Measurements from ENCODE around the gene SHROOM3.

The SHROOM3 gene

DNA sequence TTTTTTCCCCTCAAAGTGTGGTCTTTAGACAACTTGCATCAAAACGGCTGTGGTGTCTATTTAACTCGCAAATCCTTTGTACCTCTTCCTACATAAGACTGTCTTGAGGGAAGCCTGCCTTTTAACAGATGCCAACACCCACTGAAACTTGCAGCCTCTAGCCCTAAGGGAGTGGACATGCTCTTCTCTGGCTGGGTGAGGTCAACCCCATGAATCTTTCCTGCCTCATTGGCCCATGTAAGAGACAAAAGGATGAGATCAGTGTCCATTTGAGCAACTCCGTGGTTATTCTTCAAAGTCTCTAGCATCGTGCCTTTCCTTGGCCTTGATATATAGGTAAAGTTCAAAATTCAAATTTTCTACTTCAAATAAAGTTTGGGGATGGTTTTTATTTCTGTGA is 134.7 kb downstream of the SHROOM3 start:
- DNase-seq (ENCODE audit: low spot score), result no peak

DNA sequence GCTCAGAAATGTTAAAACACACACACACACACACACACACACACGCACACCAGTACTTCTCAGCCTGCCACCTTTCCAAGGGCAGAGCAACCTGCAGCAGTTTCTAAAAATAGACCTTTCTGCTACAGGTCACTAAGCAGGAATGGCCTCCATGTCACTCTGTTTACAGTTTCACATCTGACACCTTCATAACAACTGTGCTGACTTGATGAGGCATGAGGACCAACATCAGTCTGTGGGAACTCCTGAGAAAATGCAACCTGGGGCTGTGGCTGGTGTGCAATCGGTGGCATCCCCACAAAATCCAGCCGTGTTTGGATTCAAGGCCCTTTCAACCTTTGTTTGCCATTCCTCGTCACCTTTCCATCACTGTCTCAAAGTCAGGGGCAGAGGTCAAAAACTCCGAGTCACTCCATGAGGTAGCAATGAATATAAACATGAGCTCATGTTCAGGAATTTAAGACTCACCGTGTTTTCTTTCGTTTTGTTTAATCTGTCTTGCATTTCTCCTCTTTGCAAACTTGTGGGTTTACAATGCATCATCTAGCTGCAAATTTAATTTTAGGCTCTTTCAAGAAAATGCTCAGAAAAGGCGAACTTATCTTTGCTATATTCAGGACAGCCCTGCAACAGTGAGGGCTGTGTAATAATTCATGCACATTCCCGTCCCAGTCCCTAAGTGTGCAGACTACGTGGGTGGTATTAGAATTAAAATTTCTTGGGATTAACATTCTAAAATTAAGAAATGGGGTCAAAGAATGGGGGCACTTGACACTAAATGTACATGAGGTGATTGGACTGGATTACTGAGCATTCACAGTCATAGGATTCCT is 135.3 kb downstream of the SHROOM3 start:
- DNase-seq (ENCODE audit: low spot score), result peak; percentile 43

DNA sequence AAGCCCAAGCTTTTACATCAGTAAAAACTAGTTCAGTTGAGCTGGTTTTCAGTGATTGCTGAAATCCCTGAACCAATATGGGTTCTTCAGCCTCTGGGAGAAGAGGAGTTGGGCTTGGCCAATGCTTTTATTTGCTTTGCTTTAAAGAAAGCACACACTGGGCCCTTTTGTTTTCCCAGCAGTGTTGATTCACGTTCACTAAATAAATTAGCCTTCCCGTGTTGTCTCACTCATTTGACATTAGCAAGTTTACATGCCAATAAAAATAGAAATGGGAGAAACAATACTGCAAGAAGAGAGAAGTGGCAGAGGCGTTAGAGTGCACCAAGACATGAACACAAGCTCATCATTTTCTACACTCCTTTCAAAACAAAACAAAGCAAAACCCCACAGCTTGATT is 136.2 kb downstream of the SHROOM3 start:
- no peak for DNase-seq (ENCODE audit: low spot score)

DNA sequence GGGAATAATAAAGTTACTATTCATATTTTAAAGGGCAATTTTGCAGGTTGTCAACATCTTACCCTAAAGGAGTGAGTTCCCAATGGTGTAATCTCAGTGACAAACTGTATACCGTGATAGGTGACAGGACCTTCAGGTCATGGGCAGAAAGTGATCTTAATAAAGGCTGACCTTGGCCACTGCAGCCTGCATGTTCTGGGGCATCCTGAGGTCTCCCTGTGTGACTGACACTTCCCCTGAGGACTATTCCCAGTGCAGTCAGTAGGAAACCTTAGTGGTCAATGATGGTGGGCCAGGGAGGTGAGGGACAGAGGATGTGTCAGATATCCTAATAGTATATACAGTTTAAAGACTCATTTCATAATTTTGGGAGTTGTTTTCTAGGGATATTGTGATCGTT is 137.2 kb downstream of the SHROOM3 start:
- no peak for DNase-seq (ENCODE audit: low spot score)

DNA sequence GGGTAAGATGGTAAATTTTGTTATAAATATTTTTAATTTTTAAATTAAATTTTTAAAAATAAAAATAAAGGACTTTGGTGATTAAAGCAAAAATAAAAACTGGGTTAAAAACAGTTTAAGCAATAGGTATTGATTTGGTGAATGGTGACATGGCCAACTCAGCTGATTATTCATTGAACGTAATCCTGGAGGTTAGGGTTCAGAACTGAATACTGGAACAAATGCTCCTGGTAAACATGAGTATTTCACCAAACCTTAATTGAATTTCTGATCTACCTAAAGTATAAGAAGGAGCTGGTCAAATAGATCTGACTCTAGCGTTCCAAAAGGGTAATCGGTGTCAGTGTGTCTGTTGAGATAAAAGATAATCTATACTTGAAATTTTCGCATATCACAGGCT is 141.8 kb downstream of the SHROOM3 start:
- DNase-seq (ENCODE audit: low spot score), result no peak

DNA sequence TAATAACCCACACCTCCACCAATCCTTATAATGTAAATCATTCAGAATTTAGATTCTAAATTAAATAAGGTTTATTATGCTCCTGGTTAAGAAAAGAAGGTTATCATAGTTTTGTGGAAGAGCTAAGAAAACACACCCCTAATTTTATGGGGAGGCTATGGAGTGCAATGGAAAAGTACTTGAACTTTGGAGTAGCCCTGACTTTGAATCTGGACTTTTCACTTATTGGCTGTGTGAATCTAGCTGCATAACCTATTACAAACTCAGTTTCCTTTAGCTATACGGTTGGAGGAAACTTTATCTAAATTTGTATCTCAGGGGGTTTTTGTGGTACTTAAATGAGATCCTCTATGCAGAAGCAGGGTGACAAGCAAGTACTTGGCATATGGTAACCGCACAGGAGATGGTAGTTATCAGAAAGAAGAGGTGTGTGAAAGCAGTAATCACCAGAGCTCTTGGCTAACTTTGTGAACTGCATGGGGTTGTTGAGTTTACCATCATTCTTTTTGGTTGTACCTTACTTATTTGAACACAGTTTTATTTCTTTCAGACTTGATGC is 143.1 kb downstream of the SHROOM3 start:
- no peak for DNase-seq (ENCODE audit: low spot score)

DNA sequence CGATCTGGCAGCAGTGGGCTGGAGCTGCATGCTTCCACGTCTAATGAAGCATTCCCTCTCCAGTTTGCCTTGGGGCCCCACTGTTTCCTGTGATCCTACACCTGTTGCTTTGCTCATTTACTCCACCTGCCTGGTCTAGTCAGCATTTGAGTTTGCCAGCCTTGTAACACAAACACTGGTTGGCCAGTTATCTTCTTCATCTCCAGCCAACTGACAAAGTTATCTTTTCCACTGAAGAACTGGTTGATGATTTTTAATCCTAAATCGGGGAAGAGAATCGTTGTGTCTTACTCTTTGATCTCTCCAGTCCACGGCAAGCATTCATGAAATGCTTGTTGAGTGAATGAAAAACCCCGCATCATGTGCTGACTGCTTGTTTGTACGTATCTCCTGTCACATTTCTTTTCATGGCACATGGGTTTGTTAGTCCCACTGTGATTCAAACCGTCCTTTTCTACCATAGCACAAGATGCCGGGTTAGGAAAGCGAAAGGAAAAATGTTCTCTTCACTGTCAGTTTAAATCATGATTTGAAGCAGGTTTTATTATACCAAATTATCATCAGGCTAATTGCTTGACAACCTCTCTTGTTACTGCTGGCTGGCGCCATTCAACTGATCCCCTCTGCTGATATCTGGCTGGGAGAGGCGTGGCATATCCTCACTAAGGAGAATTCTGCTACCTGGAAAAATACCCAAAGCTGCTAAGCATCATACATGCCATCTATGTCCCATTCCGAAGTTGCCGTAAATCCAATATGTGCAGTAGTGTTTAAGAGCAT is 144.8 kb downstream of the SHROOM3 start:
- no peak for DNase-seq (ENCODE audit: low spot score)

DNA sequence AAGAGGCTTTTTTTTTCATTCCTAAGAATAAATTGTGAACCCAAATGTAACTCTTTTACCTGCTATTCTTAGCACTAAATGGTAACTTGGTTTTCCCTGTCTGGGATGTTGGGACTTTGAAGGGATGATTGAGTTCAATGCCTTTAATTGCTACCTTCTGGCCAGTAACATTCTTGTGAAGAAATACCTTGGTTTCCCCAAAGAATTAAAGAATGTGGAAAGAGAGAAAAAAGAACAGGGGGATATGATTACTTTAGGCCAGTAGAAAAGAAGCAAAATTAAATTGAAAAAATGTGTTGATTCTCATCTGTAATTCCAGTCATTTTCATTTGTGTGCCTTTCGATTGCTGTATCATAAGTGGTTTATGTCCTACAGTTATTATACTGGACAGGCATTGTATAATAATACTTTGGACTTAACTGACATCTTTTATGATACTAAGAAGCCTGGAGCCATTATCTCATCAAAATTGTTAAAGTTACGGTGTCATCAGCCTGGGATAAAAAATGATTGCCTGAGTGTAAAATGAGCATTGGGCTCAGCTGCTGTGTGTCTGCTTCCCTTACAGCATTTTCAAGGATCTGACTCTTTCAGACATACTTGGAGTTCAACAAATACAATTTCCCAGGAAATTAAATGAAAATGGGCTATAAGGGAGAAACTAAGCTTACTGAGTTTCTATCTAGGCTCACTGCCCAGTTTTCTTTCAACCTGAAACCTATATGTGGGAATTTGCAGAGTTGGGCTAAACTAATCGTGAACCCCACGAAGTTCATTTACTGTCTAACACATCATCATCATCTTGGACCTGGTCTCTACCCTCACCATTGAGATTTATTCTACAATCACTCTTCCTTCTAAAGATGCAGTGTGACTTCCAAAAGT is 146.3 kb downstream of the SHROOM3 start:
- DNase-seq (ENCODE audit: low spot score), result no peak

DNA sequence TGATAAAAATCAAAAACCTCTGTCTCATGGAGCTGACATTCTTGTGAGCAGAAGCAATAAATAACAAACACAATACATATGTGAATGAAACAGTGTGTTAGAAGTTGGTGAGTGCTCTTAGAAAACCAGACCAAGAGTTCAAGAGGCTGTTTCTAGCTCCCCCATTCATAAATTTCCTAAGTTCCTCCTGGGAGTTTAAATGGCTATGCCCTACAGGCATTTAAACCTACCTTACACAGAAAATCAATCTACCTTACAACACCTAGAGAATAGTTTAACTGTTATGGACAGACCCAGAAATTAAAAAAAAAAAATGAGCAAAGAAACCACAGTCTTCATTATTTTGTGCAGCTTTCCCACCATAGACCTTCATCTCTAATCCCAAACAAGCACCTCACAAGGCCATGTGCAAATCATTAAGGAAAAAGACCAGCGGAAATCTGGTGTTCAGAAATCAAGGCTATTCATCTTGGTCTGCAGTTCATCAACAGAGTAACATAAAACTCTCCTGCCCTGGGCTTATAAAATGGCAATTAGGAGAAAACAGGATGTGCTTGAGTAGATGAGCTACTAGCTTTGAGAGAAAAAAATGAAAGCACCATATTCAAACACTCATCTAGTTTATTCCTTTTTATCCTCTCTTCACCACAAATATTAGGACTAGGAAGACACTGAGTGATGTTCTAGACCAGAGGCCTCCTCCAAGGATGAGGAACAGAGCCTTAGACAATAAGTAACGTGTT is 147.2 kb downstream of the SHROOM3 start:
- DNase-seq (ENCODE audit: low spot score), result no peak

DNA sequence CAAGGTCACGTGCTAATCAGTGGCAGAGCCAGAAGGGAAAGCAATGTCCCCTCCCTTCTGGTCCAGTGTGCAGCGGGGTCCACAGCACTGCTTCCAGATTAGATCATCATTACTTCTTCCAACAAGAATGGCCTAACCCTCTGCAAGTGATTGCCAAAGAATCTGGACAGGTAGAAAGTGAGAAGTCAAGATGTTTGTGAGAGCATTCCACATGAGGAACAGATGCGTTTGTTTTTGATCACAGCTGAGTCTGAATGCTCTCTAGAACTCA is 147.7 kb downstream of the SHROOM3 start:
- DNase-seq (ENCODE audit: low spot score), result no peak

DNA sequence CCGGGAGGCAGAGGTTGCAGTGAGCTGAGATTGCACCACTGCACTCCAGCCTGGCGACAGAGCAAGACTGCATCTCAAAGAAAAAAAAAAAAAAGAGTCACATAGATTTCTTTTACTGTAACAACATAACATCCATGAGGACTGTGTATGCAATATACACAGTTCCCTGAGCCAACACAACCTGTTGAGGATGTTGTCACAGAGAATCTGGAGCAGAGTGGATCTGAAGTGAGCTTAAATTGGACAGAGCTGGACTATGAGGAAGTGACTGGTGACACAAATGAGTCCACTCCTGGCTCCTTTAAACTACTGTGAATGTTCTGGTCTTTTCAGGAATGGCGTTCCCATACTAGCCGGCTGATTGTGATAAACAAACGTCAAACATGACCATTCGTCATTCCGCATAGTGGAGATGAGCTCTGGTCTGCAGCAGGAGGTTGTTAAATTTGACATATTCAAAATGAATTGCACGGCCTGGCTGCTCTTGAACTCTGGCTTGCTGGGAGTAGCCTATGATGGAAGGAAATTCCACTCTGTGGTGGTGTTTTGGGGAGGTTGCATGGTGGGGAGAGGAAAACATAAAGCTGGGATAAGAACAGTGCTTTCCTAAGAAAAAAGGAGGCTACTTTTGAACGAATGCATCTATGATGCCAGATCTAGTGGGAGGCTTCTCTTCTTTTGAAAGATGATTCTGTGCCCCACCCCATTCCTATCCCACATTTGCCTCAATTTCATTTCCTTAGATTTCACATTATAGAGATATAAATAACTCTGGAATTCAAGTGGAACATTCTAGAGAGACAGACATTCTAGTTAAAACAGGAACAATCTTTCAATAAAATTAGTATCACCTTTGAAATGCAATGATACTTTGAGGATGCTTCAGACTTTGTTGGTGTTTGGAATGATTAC is 149.5 kb downstream of the SHROOM3 start:
- no peak for DNase-seq (ENCODE audit: low spot score)

DNA sequence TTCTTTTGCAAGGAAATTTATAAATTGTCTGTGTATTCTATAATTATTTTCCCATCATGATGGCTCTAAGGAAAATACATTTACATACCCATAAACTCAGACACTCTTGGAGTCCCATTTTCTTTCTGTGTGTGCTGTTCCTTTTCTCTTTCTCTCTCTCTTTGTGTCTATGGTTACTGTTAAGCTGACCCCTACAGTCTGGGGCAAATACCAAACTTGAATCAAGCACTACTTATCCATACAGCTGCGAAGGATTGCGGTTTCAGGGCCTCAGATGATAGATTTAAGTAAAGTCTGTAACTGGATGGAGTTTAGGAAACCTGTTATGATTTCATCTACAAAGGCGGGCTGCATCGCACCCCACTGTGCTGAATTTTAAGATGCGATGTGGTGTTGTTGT is 150.2 kb downstream of the SHROOM3 start:
- DNase-seq (ENCODE audit: low spot score), result no peak

DNA sequence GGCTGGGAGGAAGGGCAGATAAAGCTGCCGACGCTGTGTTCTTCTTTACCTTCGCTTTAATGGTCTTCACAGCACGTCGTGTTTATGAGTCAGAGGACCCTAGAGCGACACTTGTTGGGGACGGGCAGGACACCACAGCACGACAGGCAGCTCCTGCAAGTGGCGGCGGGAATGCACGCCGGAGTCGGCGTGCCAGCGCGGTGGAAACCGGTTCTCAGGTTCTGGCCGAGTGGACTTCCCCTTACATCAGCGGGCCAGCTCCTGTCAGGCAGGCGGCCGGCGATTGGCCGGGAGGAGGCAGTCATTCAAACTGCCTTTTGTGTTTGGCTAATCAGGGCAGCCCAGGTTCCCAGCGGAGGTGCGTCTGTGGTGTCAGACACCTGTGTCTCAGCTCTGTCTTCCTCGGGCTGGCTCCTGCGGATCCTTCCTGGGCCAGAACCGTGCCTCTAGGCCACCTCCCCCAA is 150.9 kb downstream of the SHROOM3 start:
- peak; percentile 60 for DNase-seq (ENCODE audit: low spot score)

DNA sequence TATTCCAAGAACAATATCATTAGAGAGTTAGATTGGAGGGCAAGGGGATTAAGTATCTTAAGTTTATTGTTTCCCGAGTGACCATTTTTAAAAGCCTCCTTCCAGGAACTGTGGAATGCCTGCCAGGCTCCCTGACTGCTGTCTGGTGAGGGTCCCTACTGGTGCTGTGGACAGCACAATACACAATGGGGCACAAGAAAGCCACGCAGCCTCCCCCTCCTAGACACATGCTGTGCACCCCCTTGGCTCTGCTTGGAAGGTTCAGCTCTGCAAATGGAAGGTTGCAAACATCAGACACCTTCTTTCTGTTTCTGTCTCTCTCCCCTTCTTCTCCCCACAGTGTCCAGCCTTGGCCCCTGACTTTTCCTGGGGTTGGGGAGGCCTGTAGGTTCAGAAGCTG is 153.2 kb downstream of the SHROOM3 start:
- no peak for DNase-seq (ENCODE audit: low spot score)

DNA sequence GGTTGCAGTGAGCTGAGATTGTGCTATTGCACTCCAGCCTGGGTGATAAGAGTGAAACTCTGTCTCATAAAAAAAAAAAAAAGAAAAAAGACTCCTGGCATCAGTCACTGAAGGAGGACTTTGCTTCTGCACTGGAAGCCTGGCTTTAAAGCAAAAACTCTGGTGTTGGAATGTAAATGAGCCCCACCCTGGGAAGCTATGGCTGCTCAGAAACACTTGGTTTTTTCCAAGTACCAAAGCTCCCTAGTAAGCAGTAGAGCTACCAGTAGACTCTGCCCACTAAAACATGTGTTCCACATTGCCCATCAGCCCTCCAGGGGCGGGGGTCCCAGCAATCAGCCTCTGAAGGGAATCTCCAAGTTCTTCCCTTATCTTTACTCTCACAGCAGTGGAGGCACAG is 154.4 kb downstream of the SHROOM3 start:
- DNase-seq (ENCODE audit: low spot score), result peak; percentile 85

DNA sequence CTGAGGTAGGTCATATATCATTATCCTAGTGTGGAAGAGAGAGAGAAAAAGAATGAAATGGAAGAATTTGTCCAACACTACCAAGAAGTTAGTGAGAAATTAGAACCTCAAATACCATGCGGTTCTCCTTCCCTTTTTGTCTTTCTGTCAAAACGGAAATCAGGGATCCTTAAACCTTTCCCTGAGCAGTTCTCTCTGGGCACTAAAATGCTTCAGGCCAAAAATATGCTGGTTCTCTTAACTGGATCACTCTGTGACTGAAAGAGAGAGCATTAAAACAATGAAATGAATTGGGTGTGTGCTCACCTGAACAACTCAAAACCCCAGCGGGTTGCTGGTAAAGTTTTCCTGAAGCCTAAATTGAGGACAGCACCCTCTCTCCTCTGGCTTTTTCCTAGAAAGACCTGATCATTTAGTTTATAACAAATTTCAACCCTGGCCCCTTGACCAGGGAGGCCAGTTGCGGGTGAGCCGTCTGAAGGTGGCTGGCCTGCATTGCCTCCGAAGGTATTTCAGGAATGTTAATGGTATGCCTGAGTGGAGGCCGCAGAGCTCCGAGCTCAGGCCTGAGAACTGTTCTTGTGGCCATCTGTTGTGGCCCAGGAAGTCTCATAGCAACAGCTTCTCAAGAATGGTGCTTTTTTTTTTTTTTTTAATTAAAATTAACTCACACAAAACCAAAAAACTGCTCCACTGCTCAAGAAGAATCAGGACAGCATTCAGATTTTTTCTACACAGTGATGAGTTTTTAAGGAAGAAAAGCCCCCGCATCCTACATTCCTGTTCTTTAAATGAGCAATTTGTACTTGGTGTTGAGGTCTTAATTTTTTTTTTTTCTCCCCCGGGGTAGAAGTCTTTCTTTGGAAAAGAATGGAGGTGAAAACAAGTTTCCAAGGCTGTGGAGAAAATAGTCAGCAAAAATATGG is 155.1 kb downstream of the SHROOM3 start:
- DNase-seq (ENCODE audit: low spot score), result peak; percentile 91

DNA sequence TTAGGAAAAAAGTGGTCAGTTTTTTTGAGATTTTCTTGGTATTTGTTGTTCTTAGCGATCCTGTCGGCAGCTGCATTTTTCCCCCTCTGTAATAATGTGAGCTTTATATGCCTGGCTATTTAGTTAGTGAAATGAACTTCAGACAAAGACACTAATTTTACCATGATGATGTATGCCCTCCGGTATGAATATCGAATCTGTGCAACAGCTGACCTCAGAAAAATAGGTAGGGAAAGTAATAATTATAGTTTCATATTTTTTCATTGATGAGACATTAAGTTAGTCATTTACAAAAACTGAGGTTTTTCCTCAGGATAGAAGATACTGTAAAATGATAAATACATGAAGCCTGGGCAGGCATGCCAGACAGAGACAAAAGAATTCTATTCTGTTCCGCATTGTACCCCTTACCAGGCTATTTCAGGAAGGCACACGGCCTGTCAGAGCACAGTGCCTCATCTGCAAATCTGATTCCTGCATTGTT is 155.8 kb downstream of the SHROOM3 start:
- DNase-seq (ENCODE audit: low spot score), result peak; percentile 39

DNA sequence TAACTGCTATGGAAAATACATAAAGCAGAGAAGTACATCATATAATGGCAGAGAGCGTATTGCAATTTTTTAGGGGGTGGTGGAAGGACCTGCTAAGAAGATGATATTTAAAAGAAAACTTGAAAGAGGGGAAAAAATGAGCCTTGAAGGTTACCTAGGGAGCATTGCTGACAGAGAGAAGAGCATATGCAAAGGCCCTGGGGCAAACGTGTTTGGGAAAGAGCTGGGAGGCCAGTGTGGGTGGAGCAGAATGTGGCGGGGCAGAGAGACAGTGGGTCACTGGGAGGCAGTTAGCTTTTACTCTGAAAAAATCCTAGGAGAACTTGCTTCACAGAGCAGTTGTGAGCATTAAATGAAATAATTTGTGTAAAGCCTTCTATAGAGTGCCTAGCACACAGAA is 157.0 kb downstream of the SHROOM3 start:
- no peak for DNase-seq (ENCODE audit: low spot score)

DNA sequence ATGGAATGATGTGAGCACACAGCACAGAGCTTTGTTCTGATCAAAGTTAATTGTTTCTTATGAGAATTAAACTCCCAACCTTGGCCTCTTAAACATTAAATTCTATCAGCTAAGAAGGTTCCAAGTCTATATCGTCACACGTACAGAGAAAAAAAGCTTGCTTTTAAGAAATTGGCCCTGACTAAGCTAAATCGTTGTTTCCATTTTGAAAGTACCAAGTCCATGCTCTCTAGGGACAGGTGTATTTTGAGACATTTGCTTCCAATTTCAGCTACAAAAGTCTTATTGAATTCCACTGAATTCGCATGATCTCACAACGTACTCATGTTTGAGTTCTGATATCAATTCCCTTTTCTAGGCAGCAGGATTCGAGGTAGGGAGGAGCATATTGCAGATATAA is 157.4 kb downstream of the SHROOM3 start:
- no peak for DNase-seq (ENCODE audit: low spot score)
